Airway epithelial cell (primary cell): ENCODE results near the gene PKP1. TPM values are rescaled to one million over a fixed set of nuclear protein-coding genes. Genes with fewer than 3 reads are reported as not detected.

Experiments
- total RNA-seq: library from RNA; depleted of rRNA; stranded (reverse); fragments of >200 nt; gene quantifications from 2 replicates; pipeline ENCODE4 v1.2.3, GENCODE V29; 2015

The PKP1 gene
- 256 and 357 TPM in 2 replicates for total RNA-seq

GRCh38 chr1:201282931-201283829 is at the start of gene PKP1:
Gene PKP1 (plus strand): TSS chr1:201283506. CDS start chr1:201283703, 197 bp downstream.

GRCh38 chr1:201377611-201378092 is 94.3 kb downstream of the PKP1 start, which contains the start of gene TNNT2:
Gene TNNT2 (minus strand): TSS chr1:201377680. CDS start chr1:201373254, 4,426 bp downstream.

Other genes starting within 250 kb of the PKP1 start
- gene CACNA1S, start 171.1 kb upstream of the PKP1 start, total RNA-seq, result not detected in 2 replicates
- gene ASCL5, start 156.3 kb upstream of the PKP1 start, total RNA-seq, result not detected in 2 replicates
- gene TMEM9, start 129.0 kb upstream of the PKP1 start, total RNA-seq, result 96.3 and 96.7 TPM in 2 replicates
- not detected in 2 replicates for gene IGFN1, start 92.7 kb upstream of the PKP1 start, total RNA-seq
- gene TNNT2, start 94.2 kb downstream of the PKP1 start, total RNA-seq, result 1.3 and 2.6 TPM in 2 replicates
- gene LAD1, start 115.8 kb downstream of the PKP1 start, total RNA-seq, result 244 and 293 TPM in 2 replicates
- not detected in 2 replicates for gene TNNI1, start 138.2 kb downstream of the PKP1 start, total RNA-seq
- gene PHLDA3, start 185.7 kb downstream of the PKP1 start, total RNA-seq, result 132 and 140 TPM in 2 replicates
- gene CSRP1, start 223.6 kb downstream of the PKP1 start, total RNA-seq, result 309 and 381 TPM in 2 replicates